ENCODE results near the gene SUN1.
"Not testable (repeated sequence)": the region's sequence is repeated elsewhere in the genome, so short reads cannot be mapped to it uniquely, and the experiment has no call there.

DNA sequence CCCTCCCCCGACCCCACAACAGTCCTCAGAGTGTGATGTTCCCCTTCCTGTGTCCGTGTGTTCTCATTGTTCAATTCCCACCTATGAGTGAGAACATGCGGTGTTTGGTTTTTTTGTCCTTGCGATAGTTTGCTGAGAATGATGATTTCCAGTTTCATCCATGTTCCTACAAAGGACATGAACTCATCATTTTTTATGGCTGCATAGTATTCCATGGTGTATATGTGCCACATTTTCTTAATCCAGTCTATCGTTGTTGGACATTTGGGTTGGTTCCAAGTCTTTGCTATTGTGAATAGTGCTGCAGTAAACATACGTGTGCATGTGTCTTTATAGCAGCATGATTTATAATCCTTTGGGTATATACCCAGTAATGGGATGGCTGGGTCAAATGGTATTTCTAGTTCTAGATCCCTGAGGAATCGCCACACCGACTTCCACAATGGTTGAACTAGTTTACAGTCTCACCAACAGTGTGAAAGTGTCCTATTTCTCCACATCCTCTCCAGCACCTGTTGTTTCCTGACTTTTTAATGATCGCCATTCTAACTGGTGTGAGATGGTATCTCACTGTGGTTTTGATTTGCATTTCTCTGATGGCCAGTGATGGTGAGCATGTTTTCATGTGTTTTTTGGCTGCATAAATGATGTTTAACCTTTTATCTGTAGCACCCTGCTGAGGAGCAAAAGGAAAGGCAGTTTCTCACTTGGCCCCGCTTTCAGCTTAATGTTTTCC is 35.7 kb upstream of the SUN1 start:
- TF ChIP-seq, protein P1, sequence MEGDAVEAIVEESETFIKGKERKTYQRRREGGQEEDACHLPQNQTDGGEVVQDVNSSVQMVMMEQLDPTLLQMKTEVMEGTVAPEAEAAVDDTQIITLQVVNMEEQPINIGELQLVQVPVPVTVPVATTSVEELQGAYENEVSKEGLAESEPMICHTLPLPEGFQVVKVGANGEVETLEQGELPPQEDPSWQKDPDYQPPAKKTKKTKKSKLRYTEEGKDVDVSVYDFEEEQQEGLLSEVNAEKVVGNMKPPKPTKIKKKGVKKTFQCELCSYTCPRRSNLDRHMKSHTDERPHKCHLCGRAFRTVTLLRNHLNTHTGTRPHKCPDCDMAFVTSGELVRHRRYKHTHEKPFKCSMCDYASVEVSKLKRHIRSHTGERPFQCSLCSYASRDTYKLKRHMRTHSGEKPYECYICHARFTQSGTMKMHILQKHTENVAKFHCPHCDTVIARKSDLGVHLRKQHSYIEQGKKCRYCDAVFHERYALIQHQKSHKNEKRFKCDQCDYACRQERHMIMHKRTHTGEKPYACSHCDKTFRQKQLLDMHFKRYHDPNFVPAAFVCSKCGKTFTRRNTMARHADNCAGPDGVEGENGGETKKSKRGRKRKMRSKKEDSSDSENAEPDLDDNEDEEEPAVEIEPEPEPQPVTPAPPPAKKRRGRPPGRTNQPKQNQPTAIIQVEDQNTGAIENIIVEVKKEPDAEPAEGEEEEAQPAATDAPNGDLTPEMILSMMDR (IDR thresholded peaks at IDR 0.05), result not testable (repeated sequence)
- TF ChIP-seq EP300 (IDR thresholded peaks at IDR 0.05), result not testable (repeated sequence)
